Measurements from ENCODE around the gene MLPH. TPM values are rescaled to one million over a fixed set of nuclear protein-coding genes. Genes with fewer than 3 reads are reported as not detected.

MLPH gene
- total and polyA plus RNA-seq, 2 of the 13 experiments (the other 11 are each of a cell fraction or from before 2014, with no cell fraction given), result 0.12 TPM; not detected in 1

- TF ChIP-seq FOXP4 (CRISPR knock-in tag; IDR thresholded peaks at IDR 0.05), result 0 out of 2 replicates have a peak, but pooled peaks have one; percentile 17
- TF ChIP-seq TFAP4 (IDR thresholded peaks at IDR 0.05; ENCODE audit: borderline replicate concordance, low read depth), result peak; percentile 21; the same call in 1 of the 2 replicates
- no peak for TF ChIP-seq KLF9 (CRISPR knock-in tag; IDR thresholded peaks at IDR 0.05; ENCODE audit: low read depth)
- TF ChIP-seq ZNF724P (CRISPR knock-in tag; IDR thresholded peaks at IDR 0.05; ENCODE audit: borderline replicate concordance), result no peak
- TF ChIP-seq HBP1 (CRISPR knock-in tag; IDR thresholded peaks at IDR 0.05; ENCODE audit: low read depth), result peak; percentile 24; the same call in 1 of the 2 replicates
- no peak; the same call in 1 of the 2 replicates for TF ChIP-seq MAX (IDR thresholded peaks at IDR 0.05)
- TF ChIP-seq KDM3A (CRISPR knock-in tag; IDR thresholded peaks at IDR 0.05; ENCODE audit: low read depth), result no peak
Measured at GRCh38 chr2:237588044-237588696, 101.1 kb downstream of the MLPH start (continued).
